ENCODE measurements around the gene ARHGEF10L.

ARHGEF10L gene

DNA sequence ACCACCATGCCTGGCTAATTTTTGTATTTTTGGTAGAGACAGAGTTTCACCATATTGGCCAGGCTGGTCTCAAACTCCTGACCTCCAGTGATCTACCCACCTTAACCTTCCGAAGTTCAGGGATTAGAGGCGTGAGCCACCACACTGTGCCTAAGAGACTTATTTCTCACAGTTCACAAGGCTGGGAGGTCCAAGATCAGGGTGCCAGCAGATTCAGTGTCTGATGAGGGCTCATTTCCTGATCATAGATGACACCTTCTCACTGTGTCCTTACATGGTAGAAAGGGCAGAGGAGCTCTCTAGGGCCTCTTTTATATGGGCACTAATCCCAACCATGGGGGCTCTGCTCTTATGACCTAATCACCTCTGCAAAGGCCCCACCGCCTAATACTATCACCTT is 58.8 kb downstream of the ARHGEF10L start:
- no peak overlapping the region for H3K4me2 ChIP-seq (ENCODE audit: low read length)
- no peaks in the 10 kb centered on the region for H3K27me3 ChIP-seq (ENCODE audit: control insufficient read depth, low read length)

DNA sequence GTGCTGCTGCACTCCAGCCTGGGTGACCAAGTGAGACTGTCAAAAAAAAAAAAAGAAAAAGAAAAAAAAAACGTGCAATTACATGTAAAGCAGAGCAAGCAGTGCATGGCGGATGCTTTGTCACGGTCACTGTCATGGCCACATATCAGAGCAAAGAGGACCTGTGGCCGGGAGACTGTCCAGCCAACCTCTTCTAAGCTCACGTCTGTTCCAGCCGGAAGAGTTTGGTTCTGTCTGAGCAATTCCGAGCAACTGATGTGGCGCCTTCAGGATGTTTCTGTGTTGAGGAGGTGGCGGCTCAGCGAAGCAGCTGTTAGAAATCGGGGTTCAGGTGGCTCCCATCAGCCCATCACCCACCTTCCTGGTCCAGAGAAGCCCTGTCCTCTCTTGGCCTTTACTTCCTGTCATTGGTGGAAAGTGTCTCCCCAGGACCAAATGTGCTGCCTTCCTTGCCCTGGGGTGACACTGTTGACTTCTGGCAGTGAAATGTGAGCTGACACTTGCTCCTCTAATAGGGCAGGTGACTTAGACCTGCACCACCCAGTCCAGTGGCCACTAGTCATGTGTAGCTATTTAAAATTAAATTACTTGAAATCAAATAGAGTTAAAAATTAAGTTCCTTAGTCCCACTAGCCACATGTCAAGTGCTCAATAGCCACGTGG is 59.9 kb downstream of the ARHGEF10L start:
- no peak overlapping the region for H3K4me3 ChIP-seq (ENCODE audit: low read length)
- no peak overlapping the region for H3K4me2 ChIP-seq (ENCODE audit: low read length)
- no peaks in the 10 kb centered on the region for H3K36me3 ChIP-seq (ENCODE audit: control insufficient read depth, low read length)

More for the DNA sequence above, 58.8 kb downstream of the ARHGEF10L start:
- TF ChIP-seq, protein P1, sequence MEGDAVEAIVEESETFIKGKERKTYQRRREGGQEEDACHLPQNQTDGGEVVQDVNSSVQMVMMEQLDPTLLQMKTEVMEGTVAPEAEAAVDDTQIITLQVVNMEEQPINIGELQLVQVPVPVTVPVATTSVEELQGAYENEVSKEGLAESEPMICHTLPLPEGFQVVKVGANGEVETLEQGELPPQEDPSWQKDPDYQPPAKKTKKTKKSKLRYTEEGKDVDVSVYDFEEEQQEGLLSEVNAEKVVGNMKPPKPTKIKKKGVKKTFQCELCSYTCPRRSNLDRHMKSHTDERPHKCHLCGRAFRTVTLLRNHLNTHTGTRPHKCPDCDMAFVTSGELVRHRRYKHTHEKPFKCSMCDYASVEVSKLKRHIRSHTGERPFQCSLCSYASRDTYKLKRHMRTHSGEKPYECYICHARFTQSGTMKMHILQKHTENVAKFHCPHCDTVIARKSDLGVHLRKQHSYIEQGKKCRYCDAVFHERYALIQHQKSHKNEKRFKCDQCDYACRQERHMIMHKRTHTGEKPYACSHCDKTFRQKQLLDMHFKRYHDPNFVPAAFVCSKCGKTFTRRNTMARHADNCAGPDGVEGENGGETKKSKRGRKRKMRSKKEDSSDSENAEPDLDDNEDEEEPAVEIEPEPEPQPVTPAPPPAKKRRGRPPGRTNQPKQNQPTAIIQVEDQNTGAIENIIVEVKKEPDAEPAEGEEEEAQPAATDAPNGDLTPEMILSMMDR (IDR thresholded peaks at IDR 0.05; ENCODE audit: low read depth, low read length, poor library complexity, severe bottlenecking): no peak
- no peak for TF ChIP-seq EZH2phosphoT487 (IDR thresholded peaks at IDR 0.05; ENCODE audit: borderline replicate concordance, low read length)
- no peak overlapping the region for H3K4me3 ChIP-seq (ENCODE audit: low read length)
- H3K36me3 ChIP-seq (ENCODE audit: control insufficient read depth, low read length): no peaks in the 10 kb centered on the region
- no peak overlapping the region for H3K27ac ChIP-seq (ENCODE audit: low read depth, low read length)
- no peaks in the 10 kb centered on the region for H3F3A ChIP-seq (ENCODE audit: control insufficient read depth, insufficient read depth)
- no peaks in the 10 kb centered on the region for H3K9me3 ChIP-seq (ENCODE audit: control insufficient read depth, insufficient read depth, low read length)
- no peaks in the 10 kb centered on the region for H3K4me1 ChIP-seq (ENCODE audit: control insufficient read depth, low read length)
- H3K9me2 ChIP-seq (replicated peaks; ENCODE audit: control insufficient read depth, low read length): no peaks in the 10 kb centered on the region
- H4K20me1 ChIP-seq (ENCODE audit: control insufficient read depth, insufficient read depth, low read depth, low read length): no peaks in the 10 kb centered on the region
- no peaks in the 10 kb centered on the region for H3K79me2 ChIP-seq (ENCODE audit: control insufficient read depth, low read length)

DNA sequence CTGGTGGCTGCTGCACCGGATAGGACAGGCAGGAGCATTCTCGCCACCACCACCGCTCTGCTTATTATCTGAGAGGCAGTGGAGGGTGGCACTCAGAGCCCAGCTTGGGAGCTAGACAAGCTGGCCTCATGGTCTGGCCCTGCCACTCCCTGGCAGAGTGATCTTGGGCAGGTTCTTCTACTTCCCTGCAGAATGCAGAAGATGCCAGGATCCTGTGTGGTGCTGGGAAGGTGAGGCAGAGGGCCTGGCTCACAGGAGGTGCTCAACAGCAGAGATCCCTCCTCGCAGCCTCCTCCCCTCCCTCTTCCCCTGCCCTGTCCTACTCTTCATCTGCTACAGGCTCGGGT is 60.4 kb downstream of the ARHGEF10L start:
- no peak overlapping the region for H3K4me3 ChIP-seq (ENCODE audit: low read length)
- TF ChIP-seq, protein P1 (IDR thresholded peaks at IDR 0.05; ENCODE audit: low read depth, low read length, poor library complexity, severe bottlenecking): no peak
- TF ChIP-seq EZH2phosphoT487 (IDR thresholded peaks at IDR 0.05; ENCODE audit: borderline replicate concordance, low read length): no peak
- no peaks in the 10 kb centered on the region for H3K9me3 ChIP-seq (ENCODE audit: control insufficient read depth, insufficient read depth, low read length)
- H3K27ac ChIP-seq (ENCODE audit: low read depth, low read length): no peak overlapping the region
- no peaks in the 10 kb centered on the region for H3K36me3 ChIP-seq (ENCODE audit: control insufficient read depth, low read length)
- no peaks in the 10 kb centered on the region for H3F3A ChIP-seq (ENCODE audit: control insufficient read depth, insufficient read depth)
- no peaks in the 10 kb centered on the region for H3K27me3 ChIP-seq (ENCODE audit: control insufficient read depth, low read length)
- no peaks in the 10 kb centered on the region for H3K79me2 ChIP-seq (ENCODE audit: control insufficient read depth, low read length)
- no peaks in the 10 kb centered on the region for H4K20me1 ChIP-seq (ENCODE audit: control insufficient read depth, insufficient read depth, low read depth, low read length)
- no peaks in the 10 kb centered on the region for H3K9me2 ChIP-seq (replicated peaks; ENCODE audit: control insufficient read depth, low read length)
- no peaks in the 10 kb centered on the region for H3K4me1 ChIP-seq (ENCODE audit: control insufficient read depth, low read length)
- no peak overlapping the region for H3K4me2 ChIP-seq (ENCODE audit: low read length)

More for the DNA sequence above, 59.9 kb downstream of the ARHGEF10L start:
- Histone ChIP-seq H3K4me1 (ENCODE audit: control insufficient read depth, low read length) (no peaks in the 10 kb centered on the region), H3K9me3 (ENCODE audit: control insufficient read depth, insufficient read depth, low read length) (no peaks in the 10 kb centered on the region), H3K27me3 (ENCODE audit: control insufficient read depth, low read length) (no peaks in the 10 kb centered on the region), H3K79me2 (ENCODE audit: control insufficient read depth, low read length) (no peaks in the 10 kb centered on the region), H4K20me1 (ENCODE audit: control insufficient read depth, insufficient read depth, low read depth, low read length) (no peaks in the 10 kb centered on the region), H3K27ac (ENCODE audit: low read depth, low read length) (no peak overlapping the region), H3F3A (ENCODE audit: control insufficient read depth, insufficient read depth) (no peaks in the 10 kb centered on the region), H3K9me2 (replicated peaks; ENCODE audit: control insufficient read depth, low read length) (no peaks in the 10 kb centered on the region)
- TF ChIP-seq, protein P1 (IDR thresholded peaks at IDR 0.05; ENCODE audit: low read depth, low read length, poor library complexity, severe bottlenecking): no peak
- no peak for TF ChIP-seq EZH2phosphoT487 (IDR thresholded peaks at IDR 0.05; ENCODE audit: borderline replicate concordance, low read length)

Measured in DOHH2 (cell line).